PC-9 (cell line): ENCODE data around the gene PNPLA3.
A peak's percentile ranks its signal among the peaks of the same experiment; 100 is the strongest.

Source experiments
- EZH2 ChIP-seq: fragments of 200-600 bp; sonication (generic); IDR thresholded peaks from 2 replicates; pipeline ENCODE4 v1.8.0; 2017; ENCODE audit warnings: antibody characterized with exemption, low read depth
- TF ChIP-seq, protein P1 (sequence below): fragments of 200-600 bp; sonication (generic); conservative IDR thresholded peaks from 2 replicates; pipeline ENCODE4 v1.6.1; 2017; ENCODE audit warnings: mixed run types, antibody characterized with exemption, mild to moderate bottlenecking, moderate library complexity

DNA sequence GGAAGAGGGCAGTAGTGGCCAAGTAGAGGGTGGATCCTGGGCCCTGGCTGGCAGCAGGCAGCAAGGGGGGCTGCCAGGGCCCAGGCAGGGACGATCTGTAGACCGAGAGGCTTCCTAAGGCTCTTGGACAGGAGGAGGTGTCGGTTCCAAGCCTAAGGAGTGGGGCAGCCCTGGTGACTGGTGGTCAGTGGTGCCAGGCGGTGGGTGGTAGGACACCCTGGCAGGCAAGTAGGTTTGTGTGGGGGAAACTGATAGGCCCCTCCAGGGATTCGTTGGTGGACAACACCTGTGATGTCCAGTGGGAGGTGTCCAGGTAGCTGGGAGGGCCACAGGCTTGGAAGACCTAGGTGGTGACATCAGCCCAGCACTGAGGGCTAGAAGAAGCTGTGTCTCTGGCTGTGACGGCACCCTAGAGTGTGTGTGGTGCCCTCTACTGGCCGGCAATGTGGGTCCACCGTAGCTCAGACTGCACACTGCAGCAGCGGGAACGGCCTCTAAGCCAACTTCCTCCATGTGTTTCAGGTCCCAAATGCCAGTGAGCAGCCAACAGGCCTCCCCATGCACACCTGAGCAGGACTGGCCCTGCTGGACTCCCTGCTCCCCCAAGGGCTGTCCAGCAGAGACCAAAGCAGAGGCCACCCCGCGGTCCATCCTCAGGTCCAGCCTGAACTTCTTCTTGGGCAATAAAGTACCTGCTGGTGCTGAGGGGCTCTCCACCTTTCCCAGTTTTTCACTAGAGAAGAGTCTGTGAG, 22.2 kb downstream of the PNPLA3 start:
- TF ChIP-seq, protein P1, sequence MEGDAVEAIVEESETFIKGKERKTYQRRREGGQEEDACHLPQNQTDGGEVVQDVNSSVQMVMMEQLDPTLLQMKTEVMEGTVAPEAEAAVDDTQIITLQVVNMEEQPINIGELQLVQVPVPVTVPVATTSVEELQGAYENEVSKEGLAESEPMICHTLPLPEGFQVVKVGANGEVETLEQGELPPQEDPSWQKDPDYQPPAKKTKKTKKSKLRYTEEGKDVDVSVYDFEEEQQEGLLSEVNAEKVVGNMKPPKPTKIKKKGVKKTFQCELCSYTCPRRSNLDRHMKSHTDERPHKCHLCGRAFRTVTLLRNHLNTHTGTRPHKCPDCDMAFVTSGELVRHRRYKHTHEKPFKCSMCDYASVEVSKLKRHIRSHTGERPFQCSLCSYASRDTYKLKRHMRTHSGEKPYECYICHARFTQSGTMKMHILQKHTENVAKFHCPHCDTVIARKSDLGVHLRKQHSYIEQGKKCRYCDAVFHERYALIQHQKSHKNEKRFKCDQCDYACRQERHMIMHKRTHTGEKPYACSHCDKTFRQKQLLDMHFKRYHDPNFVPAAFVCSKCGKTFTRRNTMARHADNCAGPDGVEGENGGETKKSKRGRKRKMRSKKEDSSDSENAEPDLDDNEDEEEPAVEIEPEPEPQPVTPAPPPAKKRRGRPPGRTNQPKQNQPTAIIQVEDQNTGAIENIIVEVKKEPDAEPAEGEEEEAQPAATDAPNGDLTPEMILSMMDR = peak; percentile 72
- TF ChIP-seq EZH2 = no peak
